ENCODE results near the gene TOMM34. TPM values are rescaled to one million over a fixed set of nuclear protein-coding genes. Genes with fewer than 3 reads are reported as not detected.

Gene TOMM34
- total RNA-seq, 1 experiment from 2014 or later, result 61.1 TPM

DNA sequence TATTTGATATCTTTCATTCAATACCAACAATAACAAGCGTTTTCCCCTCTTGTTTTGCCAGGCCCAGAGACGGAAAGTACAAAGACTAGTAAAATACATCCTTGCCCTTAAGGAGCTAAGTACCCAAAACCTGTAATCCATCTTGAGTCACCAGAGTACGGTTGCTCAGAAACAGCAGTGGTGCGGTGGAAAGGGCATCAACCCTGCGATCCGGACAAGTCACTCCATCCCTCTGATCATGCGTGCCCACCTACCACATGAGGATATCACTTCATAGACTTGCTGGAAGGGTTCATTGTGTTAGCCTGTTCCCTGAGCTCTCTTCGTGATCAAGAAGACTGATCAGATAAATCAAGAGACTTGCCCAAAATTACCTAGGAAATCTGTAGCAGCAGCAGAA, 1.9 kb downstream of the TOMM34 start:
- CTCF ChIA-PET, result interaction anchor here (0.7 kb wide), 1 partner anchor 26 kb away, joined by 4 read pairs; no protein-coding TSS in a partner anchor
- TF ChIP-seq, protein P1, sequence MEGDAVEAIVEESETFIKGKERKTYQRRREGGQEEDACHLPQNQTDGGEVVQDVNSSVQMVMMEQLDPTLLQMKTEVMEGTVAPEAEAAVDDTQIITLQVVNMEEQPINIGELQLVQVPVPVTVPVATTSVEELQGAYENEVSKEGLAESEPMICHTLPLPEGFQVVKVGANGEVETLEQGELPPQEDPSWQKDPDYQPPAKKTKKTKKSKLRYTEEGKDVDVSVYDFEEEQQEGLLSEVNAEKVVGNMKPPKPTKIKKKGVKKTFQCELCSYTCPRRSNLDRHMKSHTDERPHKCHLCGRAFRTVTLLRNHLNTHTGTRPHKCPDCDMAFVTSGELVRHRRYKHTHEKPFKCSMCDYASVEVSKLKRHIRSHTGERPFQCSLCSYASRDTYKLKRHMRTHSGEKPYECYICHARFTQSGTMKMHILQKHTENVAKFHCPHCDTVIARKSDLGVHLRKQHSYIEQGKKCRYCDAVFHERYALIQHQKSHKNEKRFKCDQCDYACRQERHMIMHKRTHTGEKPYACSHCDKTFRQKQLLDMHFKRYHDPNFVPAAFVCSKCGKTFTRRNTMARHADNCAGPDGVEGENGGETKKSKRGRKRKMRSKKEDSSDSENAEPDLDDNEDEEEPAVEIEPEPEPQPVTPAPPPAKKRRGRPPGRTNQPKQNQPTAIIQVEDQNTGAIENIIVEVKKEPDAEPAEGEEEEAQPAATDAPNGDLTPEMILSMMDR (IDR thresholded peaks at IDR 0.05; ENCODE audit: unreplicated experiment), result no peak
- H3K4me3 Mint-ChIP-seq (ENCODE audit: low read depth, unreplicated experiment), result peak overlapping the region; percentile 77
- intact Hi-C loops (cut with micrococcal nuclease; ENCODE audit: unreplicated experiment), result loop anchor here (2.0 kb wide), 1 partner anchor 47 kb away; the partner anchor contains the start of gene PABPC1L
- no peak for DNase-seq
- no peak overlapping the region for H3K27ac Mint-ChIP-seq (ENCODE audit: unreplicated experiment)
- no TSS peak for BruUV-seq (replicated peaks)
- no peaks in the 10 kb centered on the region for H3K27me3 Mint-ChIP-seq (ENCODE audit: unreplicated experiment)
- peaks cover 71% of the 10 kb centered on the region for H3K36me3 Mint-ChIP-seq (ENCODE audit: insufficient read depth, unreplicated experiment)
- no peaks in the 10 kb centered on the region for H3K9me3 Mint-ChIP-seq (ENCODE audit: low read depth, unreplicated experiment)
- peaks cover 48% of the 10 kb centered on the region for H3K4me1 Mint-ChIP-seq (ENCODE audit: low read depth, unreplicated experiment)

DNA sequence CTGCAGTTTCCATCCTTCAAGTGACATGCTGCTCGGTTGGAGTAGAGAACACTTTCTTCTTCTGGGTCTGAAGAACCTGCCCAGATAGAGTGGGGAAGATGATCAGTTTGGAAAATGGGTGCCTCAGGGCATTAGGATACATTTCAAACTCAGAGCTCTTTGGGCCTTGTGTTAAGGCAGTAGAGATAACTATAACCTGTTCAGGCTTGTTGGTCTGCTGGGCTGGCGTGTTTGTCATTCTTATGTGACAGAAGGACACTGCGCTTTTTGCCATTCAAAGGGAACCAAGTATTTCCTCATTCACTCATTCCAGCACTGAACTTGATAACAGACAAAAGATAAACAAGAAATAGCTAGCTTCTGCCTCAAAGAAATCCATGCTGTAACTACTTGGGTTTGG, 3.8 kb downstream of the TOMM34 start:
- CTCF ChIA-PET, result no interaction called here
- Mint-ChIP-seq H3K4me1 (ENCODE audit: low read depth, unreplicated experiment) (peaks cover 44% of the 10 kb centered on the region), H3K9me3 (ENCODE audit: low read depth, unreplicated experiment) (no peaks in the 10 kb centered on the region), H3K36me3 (ENCODE audit: insufficient read depth, unreplicated experiment) (peaks cover 87% of the 10 kb centered on the region), H3K27ac (ENCODE audit: unreplicated experiment) (no peak overlapping the region), H3K27me3 (ENCODE audit: unreplicated experiment) (no peaks in the 10 kb centered on the region), H3K4me3 (ENCODE audit: low read depth, unreplicated experiment) (no peak overlapping the region)
- TF ChIP-seq, protein P1 (IDR thresholded peaks at IDR 0.05; ENCODE audit: unreplicated experiment), result no peak
- no TSS peak for BruUV-seq (replicated peaks)
- no peak for DNase-seq
- intact Hi-C loops (cut with micrococcal nuclease; ENCODE audit: unreplicated experiment), result no loop called here

DNA sequence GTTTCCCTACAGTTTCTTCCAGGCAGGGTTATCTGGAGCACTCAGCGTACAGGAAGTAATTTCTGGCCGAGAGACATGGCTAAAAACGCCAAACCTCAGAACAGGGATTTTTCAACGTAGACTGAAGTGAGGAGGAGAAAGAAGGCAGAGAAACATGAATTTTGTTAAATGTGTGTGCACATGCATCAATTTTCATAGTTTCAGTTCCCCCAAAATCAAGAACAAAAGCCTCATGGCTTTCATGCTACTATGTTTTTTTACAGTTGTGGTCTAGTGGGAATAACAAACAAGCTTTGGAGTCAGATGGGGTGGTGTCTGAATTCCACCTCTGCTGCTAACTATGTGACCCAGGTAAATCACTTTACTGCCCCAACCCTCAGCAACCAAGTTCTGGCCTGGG, 4.9 kb downstream of the TOMM34 start:
- BruUV-seq (replicated peaks), result no TSS peak
- Mint-ChIP-seq H3K27ac (ENCODE audit: unreplicated experiment) (no peak overlapping the region), H3K4me3 (ENCODE audit: low read depth, unreplicated experiment) (no peak overlapping the region), H3K27me3 (ENCODE audit: unreplicated experiment) (no peaks in the 10 kb centered on the region), H3K36me3 (ENCODE audit: insufficient read depth, unreplicated experiment) (peaks cover 82% of the 10 kb centered on the region), H3K4me1 (ENCODE audit: low read depth, unreplicated experiment) (peaks cover 32% of the 10 kb centered on the region), H3K9me3 (ENCODE audit: low read depth, unreplicated experiment) (no peaks in the 10 kb centered on the region)
- TF ChIP-seq, protein P1 (IDR thresholded peaks at IDR 0.05; ENCODE audit: unreplicated experiment), result no peak
- CTCF ChIA-PET, result no interaction called here
- DNase-seq, result no peak
- intact Hi-C loops (cut with micrococcal nuclease; ENCODE audit: unreplicated experiment), result no loop called here

DNA sequence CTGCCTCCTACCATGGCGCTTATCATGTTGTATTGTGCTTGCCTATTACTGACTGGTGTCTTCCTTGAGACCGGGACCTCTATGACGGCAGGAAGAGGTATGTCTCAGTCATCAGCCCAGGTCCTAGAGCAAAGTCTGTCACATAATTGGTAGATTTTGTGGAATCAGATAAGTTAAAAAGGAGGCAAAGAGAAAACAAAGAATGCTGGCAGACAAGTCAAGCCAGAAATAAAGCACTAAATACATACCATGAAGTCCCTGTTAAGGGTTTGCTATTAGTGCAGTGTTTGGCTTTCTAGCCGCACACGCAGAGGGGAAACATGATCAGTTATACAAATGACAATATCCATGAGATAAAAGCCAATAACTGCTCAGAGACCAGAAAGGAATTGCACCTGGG, 6.0 kb downstream of the TOMM34 start:
- Mint-ChIP-seq H3K4me3 (ENCODE audit: low read depth, unreplicated experiment) (no peak overlapping the region), H3K9me3 (ENCODE audit: low read depth, unreplicated experiment) (no peaks in the 10 kb centered on the region), H3K27me3 (ENCODE audit: unreplicated experiment) (no peaks in the 10 kb centered on the region), H3K4me1 (ENCODE audit: low read depth, unreplicated experiment) (peaks cover 30% of the 10 kb centered on the region), H3K36me3 (ENCODE audit: insufficient read depth, unreplicated experiment) (peaks cover 80% of the 10 kb centered on the region), H3K27ac (ENCODE audit: unreplicated experiment) (no peak overlapping the region)
- CTCF ChIA-PET, result interaction anchor here (0.5 kb wide), 1 partner anchor 242 kb away, joined by 3 read pairs; no protein-coding TSS in a partner anchor
- no TSS peak for BruUV-seq (replicated peaks)
- intact Hi-C loops (cut with micrococcal nuclease; ENCODE audit: unreplicated experiment), result no loop called here
- no peak for DNase-seq
- TF ChIP-seq, protein P1 (IDR thresholded peaks at IDR 0.05; ENCODE audit: unreplicated experiment), result no peak
